Ectodermal cell (in vitro differentiated cells): ENCODE data around the gene SERBP1.
"Not testable (repeated sequence)": the region's sequence is repeated elsewhere in the genome, so short reads cannot be mapped to it uniquely, and the experiment has no call there.

ENCODE experiments used
- H3K27ac ChIP-seq: 2 replicates; pipeline ENCODE4 v1.7.0; 2013; ENCODE audit warnings: mild to moderate bottlenecking, low read depth, low read length; ENCODE audit not compliant: insufficient read depth, poor library complexity, severe bottlenecking
- H3K27me3 ChIP-seq: 2 replicates; pipeline ENCODE4 v1.7.0; 2013; ENCODE audit warnings: mild to moderate bottlenecking, low read length; ENCODE audit not compliant: insufficient read depth, control insufficient read depth, poor library complexity, severe bottlenecking
- H3K36me3 ChIP-seq: one replicate; pipeline ENCODE4 v1.7.0; 2013; ENCODE audit warnings: low read length; ENCODE audit not compliant: control insufficient read depth, insufficient read depth
- H3K4me1 ChIP-seq: one replicate; pipeline ENCODE4 v1.7.0; 2013; ENCODE audit warnings: low read length; ENCODE audit not compliant: control insufficient read depth, insufficient read depth
- H3K4me3 ChIP-seq: 2 replicates; pipeline ENCODE4 v1.7.0; 2013; ENCODE audit warnings: low read depth, low read length, control low read depth; ENCODE audit not compliant: insufficient read depth
- H3K9me3 ChIP-seq: 2 replicates; pipeline ENCODE4 v1.7.0; 2013; ENCODE audit warnings: mild to moderate bottlenecking, low read length, moderate library complexity; ENCODE audit not compliant: control insufficient read depth
- WGBS, 2 experiments: methylation state at CpG; one replicate each; pipeline ENCODE4 v1.1.7; 2013; ENCODE audit warnings: missing lambda C conversion rate in 2 of 2; 5-methylcytosine and 5-hydroxymethylcytosine counted together

The SERBP1 gene

DNA sequence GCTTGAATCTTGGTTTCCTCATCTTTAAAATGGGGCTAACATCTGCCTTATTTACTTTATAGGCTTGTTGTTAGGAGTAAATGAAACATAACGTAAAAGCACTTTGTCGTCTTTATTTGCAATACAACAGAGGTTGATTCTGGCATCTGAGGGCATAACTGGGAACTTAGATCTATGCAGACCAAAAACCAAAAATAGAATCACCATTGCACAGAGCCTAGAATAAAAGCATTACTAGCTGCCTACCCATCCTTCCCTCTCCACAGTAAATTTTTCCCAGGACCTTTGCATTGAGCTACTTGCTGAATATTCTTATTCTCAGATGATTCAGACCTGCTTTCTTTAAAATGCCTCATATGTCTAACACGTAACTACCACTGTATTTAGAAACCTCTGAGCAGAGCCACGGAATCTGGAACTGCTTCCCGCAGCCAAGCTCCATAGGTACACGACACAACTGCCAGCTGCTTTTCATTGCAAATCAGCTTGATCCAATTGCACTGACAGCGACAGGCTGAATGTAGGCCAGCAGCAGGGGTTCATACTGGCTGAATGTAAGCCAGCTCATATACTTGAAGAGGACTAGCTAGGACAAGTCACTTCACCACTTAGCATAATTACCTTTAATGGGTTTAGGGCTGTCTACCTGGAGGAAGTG lies 33.2 kb upstream of the SERBP1 start:
- Histone ChIP-seq H3K4me3 (no peak overlapping the region), H3K9me3 (no peaks in the 10 kb centered on the region), H3K27me3 (no peaks in the 10 kb centered on the region), H3K36me3 (no peaks in the 10 kb centered on the region), H3K4me1 (peaks cover 17% of the 10 kb centered on the region), H3K27ac (no peak overlapping the region)
- WGBS, 2 experiments: 36 to 40% methylated on average over 7 of the region's 7 CpGs

DNA sequence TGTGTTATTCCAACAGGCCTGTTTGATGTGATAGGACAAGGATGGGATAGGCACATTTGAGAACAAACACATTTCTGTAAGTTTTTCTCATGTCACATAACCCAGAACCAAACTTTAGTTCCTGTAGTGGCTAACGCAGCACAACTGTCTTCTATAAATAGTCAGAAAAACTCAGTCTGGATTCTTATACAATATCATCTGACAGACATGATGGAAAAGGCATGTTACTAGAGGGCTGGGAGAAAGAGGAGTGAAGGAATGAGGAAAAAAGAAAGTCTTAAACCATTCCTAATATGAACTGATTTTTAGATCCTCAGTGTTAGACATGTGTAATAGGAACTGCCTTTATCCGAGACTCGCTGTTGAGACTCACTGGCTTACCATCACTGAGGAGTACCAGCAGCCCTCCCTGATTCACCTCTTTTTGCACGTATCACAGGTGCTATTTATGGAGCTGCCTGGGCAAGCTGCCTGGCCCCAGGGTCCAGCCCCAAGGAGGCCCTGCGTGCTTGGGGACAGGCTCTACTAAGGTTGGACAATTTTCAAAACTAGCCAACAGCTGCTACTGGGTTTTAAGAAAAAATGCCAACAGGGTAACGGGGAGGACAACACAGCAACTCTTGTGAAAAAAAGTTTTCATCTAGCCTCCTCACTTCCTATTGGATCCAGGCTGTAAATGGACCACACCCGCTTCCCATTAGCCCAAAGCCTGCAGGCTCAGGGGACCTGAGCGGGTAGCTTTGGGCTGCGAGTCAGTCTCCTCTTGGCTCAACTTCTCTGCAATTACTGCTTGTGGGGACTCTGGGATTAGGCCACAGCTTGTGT lies 30.7 kb upstream of the SERBP1 start:
- Histone ChIP-seq H3K4me3 (no peak overlapping the region), H3K36me3 (no peaks in the 10 kb centered on the region), H3K27me3 (no peaks in the 10 kb centered on the region), H3K4me1 (peaks cover 17% of the 10 kb centered on the region), H3K9me3 (no peaks in the 10 kb centered on the region), H3K27ac (no peak overlapping the region)
- WGBS, 2 experiments: 79 to 84% methylated on average over 8 to 9 of the region's 9 CpGs

DNA sequence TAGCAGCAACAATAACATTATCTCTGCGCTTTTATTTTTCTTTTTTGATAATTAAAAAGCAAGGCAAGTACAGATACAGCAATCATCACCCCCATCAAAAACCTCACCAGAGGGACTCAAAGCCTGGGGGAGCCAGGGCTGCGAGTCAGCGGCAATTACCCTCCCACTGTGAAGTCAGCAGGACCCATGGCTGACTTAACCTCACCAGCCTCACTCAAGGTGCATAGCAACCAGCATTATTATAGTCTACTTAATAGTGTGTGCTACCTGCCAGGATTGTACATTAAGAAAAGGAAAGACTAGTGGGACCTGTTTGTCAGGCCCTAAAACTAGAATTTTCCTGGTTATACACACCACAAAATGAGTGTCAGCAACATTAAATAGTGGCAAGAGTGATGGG lies 28.9 kb upstream of the SERBP1 start:
- Histone ChIP-seq H3K4me1 (peaks cover 13% of the 10 kb centered on the region), H3K4me3 (no peak overlapping the region), H3K27ac (no peak overlapping the region), H3K27me3 (no peaks in the 10 kb centered on the region), H3K36me3 (no peaks in the 10 kb centered on the region), H3K9me3 (no peaks in the 10 kb centered on the region)
- 3 to 15% methylated on average over 3 of the region's 3 CpGs for WGBS, 2 experiments

DNA sequence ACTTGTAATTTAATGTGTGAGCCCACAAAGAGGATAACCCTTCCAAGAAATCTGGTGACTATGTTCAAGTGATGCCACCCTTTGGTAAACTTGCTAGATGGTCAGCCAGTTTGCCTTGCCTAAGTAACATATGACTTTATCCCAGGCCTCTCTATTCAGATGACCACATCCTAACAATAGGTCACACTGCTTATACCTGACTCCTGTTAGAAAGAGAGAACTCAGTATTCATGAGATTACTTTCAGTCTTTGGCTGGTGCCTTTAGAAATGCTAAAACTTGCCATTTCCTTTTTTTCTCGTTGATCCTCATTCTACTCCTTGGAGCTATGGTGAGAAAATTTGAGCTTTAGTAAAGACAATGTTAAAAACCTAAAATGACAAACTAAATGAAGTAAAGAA lies 28.5 kb upstream of the SERBP1 start:
- Histone ChIP-seq H3K27me3 (no peaks in the 10 kb centered on the region), H3K4me3 (no peak overlapping the region), H3K36me3 (no peaks in the 10 kb centered on the region), H3K9me3 (no peaks in the 10 kb centered on the region), H3K4me1 (peaks cover 10% of the 10 kb centered on the region), H3K27ac (no peak overlapping the region)
- 0% methylated on average over 1 of the region's 1 CpG; no CpG with 5 or more reads in 1 of the 2 experiments for WGBS, 2 experiments

DNA sequence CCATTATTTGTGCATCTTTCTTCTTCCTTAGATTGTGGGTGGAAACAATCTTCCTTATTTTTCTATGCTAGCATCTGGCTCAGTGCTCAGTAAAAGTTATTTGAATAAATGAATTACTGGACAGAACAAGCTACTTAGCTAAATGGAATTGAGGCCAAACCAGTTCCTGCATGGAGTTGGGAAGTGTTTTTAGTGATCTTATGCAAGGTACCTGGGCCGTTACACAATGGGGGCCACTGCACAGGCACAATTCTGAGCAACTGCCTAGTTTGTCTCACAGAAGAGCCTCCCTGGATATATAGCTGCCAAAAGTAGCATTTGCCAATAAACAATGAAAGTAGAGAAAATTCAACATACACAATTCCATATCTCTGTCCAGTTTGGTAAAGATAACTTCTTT lies 27.0 kb upstream of the SERBP1 start:
- no peaks in the 10 kb centered on the region for H3K27me3 ChIP-seq
- H3K4me3 ChIP-seq: no peak overlapping the region
- whole genome bisulfite sequencing, 2 experiments: 94 to 97% methylated on average over 1 of the region's 1 CpG
- H3K9me3 ChIP-seq: no peaks in the 10 kb centered on the region
- H3K36me3 ChIP-seq: no peaks in the 10 kb centered on the region
- peaks cover 5% of the 10 kb centered on the region for H3K4me1 ChIP-seq
- H3K27ac ChIP-seq: no peak overlapping the region

DNA sequence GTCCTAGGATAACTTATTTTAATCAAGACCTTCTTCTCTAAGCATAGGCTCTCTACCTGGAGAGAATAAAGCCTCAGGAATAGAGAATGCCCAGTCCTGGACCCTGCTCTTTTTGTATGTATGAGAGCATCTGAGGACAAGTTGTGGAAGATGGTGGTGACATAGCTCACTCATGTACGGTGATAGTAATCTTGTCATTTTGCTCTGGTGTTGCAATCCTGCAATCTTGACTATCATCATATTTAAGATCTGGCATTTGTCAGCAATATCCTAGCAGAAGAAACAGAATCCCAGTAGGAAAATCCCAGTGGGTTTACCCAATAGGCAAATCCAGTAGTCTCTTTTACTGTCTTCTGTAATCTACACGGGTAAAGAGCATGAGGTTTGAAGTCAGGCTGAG lies 21.6 kb upstream of the SERBP1 start:
- H3K27me3 ChIP-seq: no peaks in the 10 kb centered on the region
- no peak overlapping the region for H3K27ac ChIP-seq
- H3K4me1 ChIP-seq: no peaks in the 10 kb centered on the region
- WGBS, 2 experiments: 92 to 93% methylated on average over 2 of the region's 2 CpGs
- H3K36me3 ChIP-seq: no peaks in the 10 kb centered on the region
- no peak overlapping the region for H3K4me3 ChIP-seq
- no peaks in the 10 kb centered on the region for H3K9me3 ChIP-seq

DNA sequence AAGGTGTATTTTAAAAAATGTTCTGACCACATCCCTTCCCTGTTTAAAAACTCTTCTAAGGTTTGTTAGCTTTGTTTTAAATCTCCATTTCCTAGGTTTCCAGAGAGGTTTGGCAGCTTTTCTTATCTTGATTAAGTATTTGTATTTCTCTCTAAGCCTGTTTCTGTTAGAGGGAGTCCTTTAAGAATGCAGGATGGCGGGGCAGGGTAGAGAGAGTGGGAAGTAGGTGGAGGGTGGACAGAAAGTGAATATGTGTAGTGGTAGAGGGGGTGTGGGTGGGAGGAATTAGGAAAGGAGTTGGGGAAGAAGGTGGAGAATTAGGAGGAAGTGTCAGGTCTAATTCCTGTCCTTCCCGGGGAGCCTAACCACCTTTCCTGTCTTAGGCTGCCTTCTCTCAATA lies 21.2 kb upstream of the SERBP1 start:
- Histone ChIP-seq H3K4me3 (no peak overlapping the region), H3K36me3 (no peaks in the 10 kb centered on the region), H3K9me3 (no peaks in the 10 kb centered on the region), H3K27ac (no peak overlapping the region), H3K4me1 (no peaks in the 10 kb centered on the region), H3K27me3 (no peaks in the 10 kb centered on the region)
- 80 to 81% methylated on average over 2 of the region's 2 CpGs for WGBS, 2 experiments

DNA sequence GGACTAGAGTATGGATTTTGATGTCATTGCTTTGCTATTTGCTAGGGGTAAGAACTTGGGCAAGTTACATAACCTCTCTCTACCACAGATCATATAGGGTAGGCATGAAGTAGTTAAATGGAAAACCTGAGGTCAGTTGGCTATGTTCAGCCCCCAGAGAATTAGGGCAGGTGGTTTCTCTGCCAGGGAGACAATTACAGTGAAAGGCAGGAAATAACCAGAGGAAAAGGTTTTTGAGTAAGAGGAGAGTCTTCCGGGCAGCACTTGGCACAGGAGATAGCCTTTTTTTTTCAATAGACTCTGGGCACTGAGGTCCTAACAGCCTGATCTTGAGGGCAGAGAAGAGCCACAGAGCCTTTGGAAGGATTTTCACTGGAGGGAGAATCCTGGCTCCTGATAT lies 16.7 kb upstream of the SERBP1 start:
- no peaks in the 10 kb centered on the region for H3K4me1 ChIP-seq
- no peak overlapping the region for H3K27ac ChIP-seq
- no peak overlapping the region for H3K4me3 ChIP-seq
- no peaks in the 10 kb centered on the region for H3K27me3 ChIP-seq
- H3K36me3 ChIP-seq: no peaks in the 10 kb centered on the region
- 86 to 96% methylated on average over 1 of the region's 1 CpG for WGBS, 2 experiments
- no peaks in the 10 kb centered on the region for H3K9me3 ChIP-seq

DNA sequence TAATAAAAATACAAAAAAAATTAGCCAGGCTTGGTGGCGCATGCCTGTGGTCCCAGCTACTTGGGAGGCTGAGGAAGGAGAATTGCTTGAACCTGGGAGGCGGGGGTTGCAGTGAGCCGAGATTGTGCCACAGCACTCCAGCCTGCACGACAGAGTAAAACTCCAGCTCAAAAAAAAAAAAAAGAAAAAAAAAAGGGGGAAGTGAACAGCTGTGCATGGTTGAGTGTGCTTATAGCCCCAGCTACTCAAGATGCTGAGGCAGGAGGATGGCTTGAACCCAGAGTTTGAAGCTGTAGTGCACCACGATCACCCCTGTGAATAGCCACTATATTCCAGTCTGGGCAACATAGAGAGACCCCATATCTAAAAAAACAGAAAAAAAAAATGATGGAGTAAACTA lies 15.8 kb upstream of the SERBP1 start:
- not testable (repeated sequence) for H3K4me3 ChIP-seq, H3K27ac ChIP-seq, H3K27me3 ChIP-seq, H3K36me3 ChIP-seq, H3K9me3 ChIP-seq, H3K4me1 ChIP-seq
- 86 to 98% methylated on average over 4 to 5 of the region's 5 CpGs for WGBS, 2 experiments

DNA sequence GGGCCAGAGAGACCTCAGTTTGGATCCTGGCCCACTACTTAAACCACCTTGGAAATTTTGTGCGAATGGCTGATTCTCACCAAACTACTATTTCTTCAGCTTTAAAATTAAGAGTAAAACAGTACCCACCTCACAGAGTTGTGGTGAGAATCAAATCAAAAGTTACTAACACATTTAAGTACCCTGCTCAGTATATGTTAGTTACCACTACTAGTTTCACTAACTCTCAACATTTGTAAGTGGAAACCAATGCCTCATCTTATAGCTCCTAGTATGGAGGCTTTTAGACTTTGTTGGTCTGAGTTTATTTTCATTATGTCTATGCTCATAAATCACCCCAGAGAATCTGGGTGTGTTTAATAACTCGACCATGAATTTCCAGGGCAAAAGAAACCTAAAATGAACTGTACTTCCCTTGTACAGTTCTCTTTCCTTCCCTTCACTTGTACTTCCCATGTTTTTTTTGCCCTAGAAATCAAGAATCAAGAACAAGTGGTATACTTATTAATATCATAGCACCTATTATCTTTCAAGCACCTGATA lies 11.6 kb upstream of the SERBP1 start:
- Histone ChIP-seq H3K4me3 (no peak overlapping the region), H3K27ac (no peak overlapping the region), H3K27me3 (no peaks in the 10 kb centered on the region), H3K9me3 (no peaks in the 10 kb centered on the region), H3K36me3 (no peaks in the 10 kb centered on the region), H3K4me1 (no peaks in the 10 kb centered on the region)
- whole genome bisulfite sequencing, 2 experiments: 88 to 94% methylated on average over 2 of the region's 2 CpGs
